HL-60 (cell line): ENCODE measurements around the gene TMC3.

Experiments used
- CTCF ChIP-seq: IDR thresholded peaks from one replicate; pipeline ENCODE4 v1.5.1; 2011; ENCODE audit warnings: low read length, control low read depth, inconsistent platforms; ENCODE audit not compliant: insufficient read depth
- POLR2AphosphoS5 ChIP-seq: IDR thresholded peaks from 2 replicates; pipeline ENCODE4 v1.6.1; 2012; ENCODE audit warnings: low read depth
- REST ChIP-seq: IDR thresholded peaks from 2 replicates; pipeline ENCODE4 v1.6.1; 2012; ENCODE audit warnings: low read depth; ENCODE audit not compliant: insufficient replicate concordance
- SPI1 ChIP-seq: IDR thresholded peaks from 2 replicates; pipeline ENCODE4 v1.6.1; 2012; ENCODE audit warnings: low read depth, mild to moderate bottlenecking, borderline replicate concordance

GRCh38 chr15:81380668-81381067, 6.7 kb upstream of the TMC3 start:
- TF ChIP-seq CTCF, result no peak
- no peak for TF ChIP-seq SPI1
- TF ChIP-seq POLR2AphosphoS5, result no peak
- no peak for TF ChIP-seq REST
